Activated T-cell treated with anti-CD3 and anti-CD28 coated beads for 48 hours (primary cell): ENCODE data around the gene AGBL5.
"Not testable (repeated sequence)": the region's sequence is repeated elsewhere in the genome, so short reads cannot be mapped to it uniquely, and the experiment has no call there.

Experiments used
- DNase-seq: peaks from one replicate; pipeline ENCODE4 v3.0.0-alpha.2; 2020; ENCODE audit warnings: low read depth

AGBL5 gene

GRCh38 chr2:27051902-27052645 is 606 bp downstream of the AGBL5 start:
- no peak for DNase-seq

GRCh38 chr2:27053321-27053720 is 1.9 kb downstream of the AGBL5 start:
- no peak for DNase-seq

- DNase-seq = no peak
Measured at GRCh38 chr2:27053776-27054175, 2.3 kb downstream of the AGBL5 start.

- no peak for DNase-seq
Measured at GRCh38 chr2:27054721-27055120, 3.3 kb downstream of the AGBL5 start.

- no peak for DNase-seq
Measured at GRCh38 chr2:27057184-27057583, 5.7 kb downstream of the AGBL5 start.

GRCh38 chr2:27058210-27058609 is 6.7 kb downstream of the AGBL5 start:
- DNase-seq = no peak

GRCh38 chr2:27059141-27059820 is 7.8 kb downstream of the AGBL5 start:
- no peak for DNase-seq

GRCh38 chr2:27060323-27060722 is 8.9 kb downstream of the AGBL5 start:
- DNase-seq = no peak

- DNase-seq = no peak
Measured at GRCh38 chr2:27065128-27065527, 13.7 kb downstream of the AGBL5 start.

- DNase-seq = no peak
Measured at GRCh38 chr2:27067385-27067784, 15.9 kb downstream of the AGBL5 start.

- no peak for DNase-seq
Measured at GRCh38 chr2:27069436-27069835, 18.0 kb downstream of the AGBL5 start.

GRCh38 chr2:27069961-27070618 is 18.6 kb downstream of the AGBL5 start:
- no peak for DNase-seq

- no peak for DNase-seq
Measured at GRCh38 chr2:27070653-27071276, 19.3 kb downstream of the AGBL5 start.

GRCh38 chr2:27071277-27071989 is 20.0 kb downstream of the AGBL5 start, which contains the start of gene OST4:
TSS of gene OST4 (minus strand) at chr2:27071654.
- DNase-seq = peak; percentile 92

- DNase-seq = no peak
Measured at GRCh38 chr2:27071990-27072830, 20.7 kb downstream of the AGBL5 start.

GRCh38 chr2:27072920-27073319 is 21.5 kb downstream of the AGBL5 start:
- no peak for DNase-seq

- no peak for DNase-seq
Measured at GRCh38 chr2:27073782-27074181, 22.3 kb downstream of the AGBL5 start.

GRCh38 chr2:27074738-27075565 is 23.5 kb downstream of the AGBL5 start:
- DNase-seq = no peak

- not testable (repeated sequence) for DNase-seq
Measured at GRCh38 chr2:27075566-27075871, 24.1 kb downstream of the AGBL5 start.

GRCh38 chr2:27076323-27076722 is 24.9 kb downstream of the AGBL5 start:
- DNase-seq = no peak
